GM19438 (cell line): ENCODE results near the gene CLASRP.
"Not testable (repeated sequence)": the region's sequence is repeated elsewhere in the genome, so short reads cannot be mapped to it uniquely, and the experiment has no call there.

Experiments used
- ATAC-seq: cut with Tn5 transposase; IDR thresholded peaks from one replicate; pipeline ENCODE4 v1.9.1; 2021; ENCODE audit warnings: low read depth; ENCODE audit not compliant: unreplicated experiment

The CLASRP gene, protein sequence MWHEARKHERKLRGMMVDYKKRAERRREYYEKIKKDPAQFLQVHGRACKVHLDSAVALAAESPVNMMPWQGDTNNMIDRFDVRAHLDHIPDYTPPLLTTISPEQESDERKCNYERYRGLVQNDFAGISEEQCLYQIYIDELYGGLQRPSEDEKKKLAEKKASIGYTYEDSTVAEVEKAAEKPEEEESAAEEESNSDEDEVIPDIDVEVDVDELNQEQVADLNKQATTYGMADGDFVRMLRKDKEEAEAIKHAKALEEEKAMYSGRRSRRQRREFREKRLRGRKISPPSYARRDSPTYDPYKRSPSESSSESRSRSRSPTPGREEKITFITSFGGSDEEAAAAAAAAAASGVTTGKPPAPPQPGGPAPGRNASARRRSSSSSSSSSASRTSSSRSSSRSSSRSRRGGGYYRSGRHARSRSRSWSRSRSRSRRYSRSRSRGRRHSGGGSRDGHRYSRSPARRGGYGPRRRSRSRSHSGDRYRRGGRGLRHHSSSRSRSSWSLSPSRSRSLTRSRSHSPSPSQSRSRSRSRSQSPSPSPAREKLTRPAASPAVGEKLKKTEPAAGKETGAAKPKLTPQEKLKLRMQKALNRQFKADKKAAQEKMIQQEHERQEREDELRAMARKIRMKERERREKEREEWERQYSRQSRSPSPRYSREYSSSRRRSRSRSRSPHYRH

GRCh38 chr19:45038931-45039893, at the start of gene CLASRP:
Gene CLASRP (plus strand): TSS chr19:45039045. CDS start chr19:45040213, 1,168 bp downstream.
- ATAC-seq = peak; percentile 88

DNA sequence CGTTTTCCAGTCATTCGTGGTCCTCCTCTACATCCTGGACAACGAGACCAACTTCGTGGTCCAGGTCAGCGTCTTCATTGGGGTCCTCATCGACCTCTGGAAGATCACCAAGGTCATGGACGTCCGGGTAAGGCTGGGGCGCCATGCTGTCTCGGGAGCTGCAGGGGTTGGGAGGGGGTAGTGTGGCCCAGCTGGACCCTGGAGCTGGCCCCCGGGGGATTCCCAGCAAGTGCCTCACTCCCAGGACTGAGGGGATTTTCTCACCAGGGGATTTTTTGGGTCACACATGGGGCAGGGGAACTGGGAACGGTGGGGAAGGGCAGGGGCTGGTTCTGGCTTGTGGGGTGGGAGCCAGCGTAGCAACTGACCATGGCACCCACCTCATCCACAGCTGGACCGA, 48.4 kb upstream of the CLASRP start:
- no peak for ATAC-seq

GRCh38 chr19:44990966-44991365, 47.9 kb upstream of the CLASRP start:
- ATAC-seq = no peak

DNA sequence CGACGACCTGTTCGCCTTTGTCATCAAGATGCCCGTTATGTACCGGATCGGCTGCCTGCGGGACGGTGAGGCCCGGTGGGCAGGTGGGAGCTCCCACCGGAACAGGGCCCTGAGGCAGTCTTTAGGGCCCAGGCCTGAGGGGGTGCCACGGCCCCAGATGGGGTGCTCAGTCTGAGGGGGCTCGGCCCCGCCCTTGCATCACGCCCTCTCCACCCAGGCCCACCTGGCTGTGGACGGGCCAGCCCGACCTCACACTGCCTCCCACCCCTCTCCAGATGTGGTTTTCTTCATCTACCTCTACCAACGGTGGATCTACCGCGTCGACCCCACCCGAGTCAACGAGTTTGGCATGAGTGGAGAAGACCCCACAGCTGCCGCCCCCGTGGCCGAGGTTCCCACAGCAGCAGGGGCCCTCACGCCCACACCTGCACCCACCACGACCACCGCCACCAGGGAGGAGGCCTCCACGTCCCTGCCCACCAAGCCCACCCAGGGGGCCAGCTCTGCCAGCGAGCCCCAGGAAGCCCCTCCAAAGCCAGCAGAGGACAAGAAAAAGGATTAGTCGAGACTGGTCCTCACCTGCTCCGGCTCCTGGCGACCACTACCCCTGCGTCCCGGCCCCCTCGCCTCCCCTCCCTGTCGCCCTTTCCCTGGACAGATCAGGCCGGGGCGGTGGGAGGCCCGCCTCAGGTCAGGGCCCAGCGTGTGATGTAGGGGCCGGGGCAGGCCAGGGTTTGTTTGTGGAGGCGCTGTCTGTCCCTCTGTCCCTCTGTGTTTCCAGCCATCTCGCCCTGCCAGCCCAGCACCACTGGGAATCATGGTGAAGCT, 46.3 kb upstream of the CLASRP start:
- no peak for ATAC-seq

GRCh38 chr19:44993526-44993925, 45.3 kb upstream of the CLASRP start:
- no peak for ATAC-seq

DNA sequence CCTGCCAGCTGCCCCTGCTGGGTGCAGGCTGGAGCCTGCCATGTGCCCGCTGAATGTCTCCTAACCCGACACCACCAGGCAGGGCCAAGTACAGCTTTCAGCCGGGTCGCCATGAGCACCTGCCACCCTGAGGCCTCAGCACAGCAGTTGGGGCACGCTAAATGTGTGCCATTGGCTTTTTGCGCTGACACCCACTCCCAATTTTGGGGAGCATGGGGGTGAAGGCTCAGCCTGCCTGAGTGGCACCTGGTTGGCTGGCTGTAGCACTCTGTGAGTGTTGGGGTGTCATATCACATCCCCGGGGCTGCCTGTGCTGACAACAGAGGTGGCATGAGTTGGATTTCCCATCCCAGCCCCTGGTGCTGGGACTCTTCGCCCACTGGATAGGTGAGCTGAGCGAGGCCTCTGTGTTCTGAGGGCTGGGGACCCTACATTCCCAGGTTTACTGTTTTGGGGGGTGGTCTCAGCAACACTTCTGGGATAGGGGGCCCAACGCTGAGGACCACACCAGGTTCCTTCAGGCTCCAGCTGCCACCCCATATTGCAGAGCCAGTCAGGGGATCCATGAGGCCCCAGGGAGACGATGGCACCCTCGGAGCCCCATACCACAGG, 44.8 kb upstream of the CLASRP start:
- no peak for ATAC-seq

- ATAC-seq = no peak
These were observed 40.8 kb upstream of the CLASRP start for GRCh38 chr19:44998025-44998424.

GRCh38 chr19:44999131-44999925, 39.5 kb upstream of the CLASRP start:
- ATAC-seq = not testable (repeated sequence)

- not testable (repeated sequence) for ATAC-seq
These were observed 38.2 kb upstream of the CLASRP start for GRCh38 chr19:45000665-45001064.

DNA sequence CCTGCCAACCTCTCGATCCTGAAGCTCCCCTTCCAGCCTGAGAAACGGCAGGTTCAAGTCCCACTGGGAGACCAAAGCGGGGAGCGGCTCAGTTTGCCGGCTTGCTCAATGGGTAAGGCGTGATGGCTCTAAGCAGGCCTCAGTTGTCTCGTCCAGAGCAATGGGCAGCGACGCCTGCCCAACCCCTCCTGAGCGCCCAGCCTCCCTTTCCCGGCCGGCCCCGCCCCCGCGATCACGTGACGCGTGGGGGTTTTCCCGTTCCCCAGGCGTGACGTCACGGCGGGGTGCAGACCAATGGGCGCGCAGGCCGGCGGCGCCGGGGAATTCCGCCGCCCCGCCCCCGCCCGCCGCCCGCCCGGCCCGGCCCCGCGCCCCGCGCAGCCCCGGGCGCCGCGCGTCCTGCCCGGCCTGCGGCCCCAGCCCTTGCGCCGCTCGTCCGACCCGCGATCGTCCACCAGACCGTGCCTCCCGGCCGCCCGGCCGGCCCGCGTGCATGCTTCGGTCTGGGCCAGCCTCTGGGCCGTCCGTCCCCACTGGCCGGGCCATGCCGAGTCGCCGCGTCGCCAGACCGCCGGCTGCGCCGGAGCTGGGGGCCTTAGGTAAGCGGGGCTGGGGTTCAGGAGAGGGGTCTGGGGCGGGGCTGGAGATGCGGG, 37.6 kb upstream of the CLASRP start, which contains the start of gene RELB:
Gene RELB (plus strand): TSS at position 378 of the 653 bp plus-strand sequence. CDS start 116 bp downstream, at position 494.
- peak; percentile 36 for ATAC-seq

GRCh38 chr19:45003485-45003884, 35.4 kb upstream of the CLASRP start:
- no peak for ATAC-seq

DNA sequence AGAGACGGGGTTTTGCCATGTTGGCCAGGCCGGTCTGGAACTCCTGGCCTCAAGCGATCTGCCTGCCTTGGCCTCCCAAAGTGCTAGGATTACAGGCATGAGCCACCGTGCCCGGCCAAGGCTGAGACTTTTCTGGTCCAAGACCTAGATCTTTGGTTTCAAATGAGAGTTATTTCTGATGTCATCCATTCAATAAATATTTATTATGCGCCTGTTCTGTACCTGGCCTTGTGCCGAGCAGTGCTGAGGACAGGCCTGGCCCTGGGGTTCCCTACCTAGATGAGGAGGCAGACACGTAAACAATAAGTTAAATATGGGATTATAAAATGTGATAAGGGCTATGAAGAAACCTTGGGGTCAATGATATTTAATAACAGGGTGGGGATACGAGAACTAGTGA, 33.1 kb upstream of the CLASRP start:
- ATAC-seq = no peak

DNA sequence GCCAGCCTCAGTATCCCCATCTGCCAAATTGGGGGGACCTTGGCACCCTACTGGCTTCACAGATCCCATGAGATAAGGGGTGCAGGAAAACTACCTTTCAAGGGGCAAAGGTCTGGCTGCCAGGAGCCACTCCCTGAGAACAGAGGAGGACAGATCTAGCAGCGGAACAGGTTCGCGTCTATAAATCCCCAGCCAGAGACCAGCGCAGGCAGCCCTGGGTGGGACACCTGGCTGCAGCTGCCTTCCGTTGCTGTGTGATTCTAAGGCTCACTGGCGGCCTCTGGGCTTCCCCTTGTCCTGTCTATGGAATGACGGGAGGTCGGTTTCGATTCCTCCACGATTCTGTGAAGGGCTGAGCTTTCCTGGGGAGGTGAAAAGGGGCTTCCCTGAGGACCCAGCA, 30.3 kb upstream of the CLASRP start:
- ATAC-seq = no peak

- ATAC-seq = no peak
These were observed 29.1 kb upstream of the CLASRP start for GRCh38 chr19:45009625-45010255.

GRCh38 chr19:45010306-45010705, 28.5 kb upstream of the CLASRP start:
- no peak for ATAC-seq

- ATAC-seq = no peak
These were observed 26.9 kb upstream of the CLASRP start for GRCh38 chr19:45011959-45012358.

- ATAC-seq = peak; percentile 59
These were observed 22.2 kb upstream of the CLASRP start for GRCh38 chr19:45016388-45017314.
